ENCODE results near the gene ADAMTS10.
A peak's percentile ranks its signal among the peaks of the same experiment; 100 is the strongest.
"Not testable (repeated sequence)": the region's sequence is repeated elsewhere in the genome, so short reads cannot be mapped to it uniquely, and the experiment has no call there.

The ADAMTS10 gene

GRCh38 chr19:8626842-8627241 lies 16.3 kb upstream of the ADAMTS10 start:
- DNase-seq (ENCODE audit: low spot score) = no peak

DNA sequence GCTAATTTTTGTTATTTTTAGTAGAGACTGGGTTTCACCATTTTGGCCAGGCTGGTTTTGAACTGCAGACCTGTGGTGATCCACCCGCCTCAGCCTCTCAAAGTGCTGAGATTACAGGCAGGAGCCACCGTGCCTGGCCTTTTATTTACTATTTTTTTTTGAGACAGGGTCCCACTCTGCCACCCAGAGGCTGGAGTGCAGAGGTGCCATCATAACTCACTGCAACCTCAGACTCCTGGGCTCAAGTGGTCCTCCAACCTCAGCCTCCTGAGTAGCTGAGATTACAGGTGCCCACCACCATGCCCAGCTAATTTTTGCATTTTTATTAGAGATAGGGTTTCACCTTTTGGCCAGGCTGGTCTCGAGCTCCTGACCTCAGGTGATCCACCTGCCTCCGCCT lies 12.4 kb upstream of the ADAMTS10 start:
- DNase-seq (ENCODE audit: low spot score) = not testable (repeated sequence)

DNA sequence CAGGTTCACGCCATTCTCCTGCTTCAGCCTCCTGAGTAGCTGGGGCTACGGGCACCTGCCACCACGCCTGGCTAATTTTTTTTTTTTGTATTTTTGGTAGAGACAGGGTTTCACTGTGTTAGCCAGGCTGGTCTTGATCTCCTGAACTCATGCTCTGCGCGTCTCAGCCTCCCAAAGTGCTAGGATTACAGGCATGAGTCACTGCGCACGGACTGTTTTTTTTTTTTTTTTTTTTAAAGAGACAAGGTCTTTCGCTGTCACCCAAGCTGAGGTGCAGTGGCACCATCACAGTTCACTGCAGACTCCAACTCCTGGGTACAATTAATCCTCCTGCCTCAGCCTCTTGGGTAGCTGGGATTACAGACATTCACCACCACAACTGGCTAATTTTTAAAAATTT lies 8.2 kb upstream of the ADAMTS10 start:
- no peak for DNase-seq (ENCODE audit: low spot score)

DNA sequence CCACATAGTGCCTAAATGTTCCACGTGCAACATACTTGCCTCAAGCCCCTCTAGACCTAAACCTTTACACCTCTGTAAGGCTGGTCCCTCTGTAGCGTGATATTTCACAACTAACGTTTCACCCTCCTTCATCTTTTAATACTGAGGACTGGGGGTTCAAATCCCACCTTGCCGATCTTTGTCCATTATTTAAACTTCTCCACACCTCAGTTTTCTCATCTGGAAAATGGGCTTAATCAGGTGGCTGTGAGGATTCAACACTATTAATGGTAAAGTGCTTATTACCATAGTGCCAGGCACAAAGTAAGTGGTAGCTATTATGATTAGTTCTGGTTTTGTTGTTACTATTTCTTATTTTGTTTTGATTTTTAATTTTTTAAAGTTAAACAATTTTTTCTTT lies 7.5 kb upstream of the ADAMTS10 start:
- DNase-seq (ENCODE audit: low spot score) = no peak

DNA sequence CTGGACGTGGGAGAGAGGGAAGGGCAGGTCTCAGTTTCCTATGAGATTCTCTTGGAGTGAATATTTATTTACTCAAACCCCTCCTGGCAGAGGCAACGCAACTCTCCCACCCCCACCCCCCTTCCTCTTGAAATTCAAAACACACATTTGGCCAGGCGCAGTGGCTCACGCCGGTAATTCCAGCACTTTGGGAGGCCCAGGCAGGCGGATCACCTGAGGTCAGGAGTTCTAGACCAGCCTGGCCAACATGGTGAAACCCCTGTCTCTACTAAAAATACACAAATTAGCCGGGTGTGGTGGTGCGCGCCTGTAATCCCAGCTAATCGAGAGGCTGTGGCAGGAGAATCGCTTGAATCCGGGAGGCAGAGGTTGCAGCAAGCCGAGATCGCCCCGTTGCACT lies 6.8 kb upstream of the ADAMTS10 start:
- not testable (repeated sequence) for DNase-seq (ENCODE audit: low spot score)

DNA sequence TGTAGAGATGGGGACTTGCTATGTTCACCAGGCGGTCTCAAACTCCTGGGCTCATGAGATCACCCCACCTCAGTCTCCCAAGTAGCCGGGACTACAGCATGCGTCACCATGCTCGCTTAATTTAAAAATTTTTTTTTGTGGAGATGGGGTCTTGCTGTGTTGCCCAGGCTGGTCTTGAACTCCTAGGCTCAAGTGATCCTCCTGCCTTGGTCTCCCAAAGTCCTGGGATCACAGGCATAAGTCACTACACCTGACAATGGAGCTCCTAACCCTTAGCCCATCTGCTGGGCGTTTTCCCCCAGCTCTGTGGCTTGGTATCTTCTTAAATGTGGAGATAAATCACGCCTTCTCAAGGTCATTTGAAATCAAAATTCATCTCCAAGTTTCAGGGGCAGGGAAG lies 6.3 kb upstream of the ADAMTS10 start:
- DNase-seq (ENCODE audit: low spot score) = no peak

GRCh38 chr19:8615813-8616596 lies 5.5 kb upstream of the ADAMTS10 start:
- DNase-seq (ENCODE audit: low spot score) = peak; percentile 51

DNA sequence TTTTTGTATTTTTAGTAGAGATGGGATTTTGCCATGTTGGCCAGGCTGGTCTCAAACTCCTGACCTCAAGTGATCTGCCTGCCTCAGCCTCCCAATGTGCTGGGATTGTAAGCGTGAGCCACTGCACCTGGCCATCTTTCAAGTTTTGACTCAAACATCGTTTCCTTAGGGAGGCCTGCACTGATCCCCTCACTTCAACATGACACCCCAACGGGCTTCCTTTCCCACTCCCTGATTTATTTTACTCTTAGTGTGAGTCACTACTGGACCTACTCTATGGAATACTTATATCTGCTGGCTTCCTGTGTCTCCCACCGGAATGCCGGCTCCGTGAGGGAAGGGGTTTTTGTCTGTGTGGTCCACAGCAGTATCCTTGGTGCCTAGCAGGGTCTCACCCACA lies 4.5 kb upstream of the ADAMTS10 start:
- no peak for DNase-seq (ENCODE audit: low spot score)

DNA sequence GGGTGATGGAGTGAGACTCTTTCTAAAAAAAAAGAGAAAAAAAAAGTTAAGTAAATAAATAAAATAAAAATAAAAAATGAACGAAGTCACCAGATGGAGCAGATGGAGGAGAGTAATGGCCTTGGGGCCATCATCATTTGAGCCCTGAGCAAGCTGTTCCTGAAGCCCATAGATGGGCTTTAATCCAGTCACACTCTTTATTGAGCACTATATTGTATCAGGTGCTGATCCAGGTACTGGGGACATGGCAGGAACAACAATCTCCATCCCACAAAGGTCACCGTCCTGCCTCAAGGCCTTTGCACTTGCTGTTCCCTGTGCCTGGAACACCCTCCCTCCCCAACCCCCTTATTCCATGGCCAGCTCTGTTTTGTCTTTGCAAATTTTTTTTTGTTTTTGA lies 3.9 kb upstream of the ADAMTS10 start:
- no peak for DNase-seq (ENCODE audit: low spot score)

DNA sequence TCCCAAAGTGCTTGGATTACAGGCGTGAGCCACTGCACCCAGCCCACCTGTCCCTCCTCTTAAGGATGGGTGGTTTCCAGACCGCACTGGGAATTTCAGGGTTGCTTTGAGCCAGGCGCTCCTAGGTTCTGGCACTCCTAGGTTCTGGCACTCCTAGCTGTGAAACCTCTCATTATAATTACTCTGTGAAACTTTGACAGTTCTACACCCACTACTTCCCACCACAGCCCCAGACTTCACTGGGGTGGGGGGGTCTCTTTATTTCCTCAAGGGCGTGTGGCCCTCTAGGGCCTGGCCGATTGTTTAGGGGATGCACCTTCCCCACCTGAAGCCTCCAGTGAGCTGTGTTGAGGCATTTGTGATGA lies 2.3 kb upstream of the ADAMTS10 start:
- no peak for DNase-seq (ENCODE audit: low spot score)

- DNase-seq (ENCODE audit: low spot score) = no peak
Observed at GRCh38 chr19:8611877-8612806, 1.6 kb upstream of the ADAMTS10 start.

DNA sequence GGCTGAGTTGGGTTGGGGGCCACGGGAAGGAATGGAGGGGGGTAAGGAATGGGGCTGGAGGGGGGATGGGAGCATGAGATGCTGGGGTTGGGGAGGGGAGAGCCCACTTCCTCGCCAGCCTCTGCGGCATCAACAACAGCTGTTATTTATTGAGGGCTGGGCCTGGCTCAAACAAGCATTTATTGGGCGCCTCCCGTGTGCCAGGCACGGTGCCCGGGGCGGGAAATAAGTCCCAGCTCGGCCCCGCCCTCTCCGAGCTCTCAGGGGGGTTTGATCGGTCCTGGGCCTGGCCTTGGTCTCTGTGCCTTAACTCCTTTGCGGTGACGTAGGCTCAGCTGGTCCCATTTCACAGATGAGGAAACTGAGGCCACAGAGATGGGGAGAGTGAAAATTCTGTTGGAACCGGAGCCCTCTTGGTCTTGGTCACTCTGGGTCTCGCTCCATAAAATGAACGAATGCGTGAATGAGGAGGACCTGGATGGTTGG lies 919 bp upstream of the ADAMTS10 start:
- DNase-seq (ENCODE audit: low spot score) = no peak

- no peak for DNase-seq (ENCODE audit: low spot score)
Observed at GRCh38 chr19:8610936-8611300, 403 bp upstream of the ADAMTS10 start.

- no peak for DNase-seq (ENCODE audit: low spot score)
Observed at GRCh38 chr19:8609279-8610040, 1.1 kb downstream of the ADAMTS10 start.

DNA sequence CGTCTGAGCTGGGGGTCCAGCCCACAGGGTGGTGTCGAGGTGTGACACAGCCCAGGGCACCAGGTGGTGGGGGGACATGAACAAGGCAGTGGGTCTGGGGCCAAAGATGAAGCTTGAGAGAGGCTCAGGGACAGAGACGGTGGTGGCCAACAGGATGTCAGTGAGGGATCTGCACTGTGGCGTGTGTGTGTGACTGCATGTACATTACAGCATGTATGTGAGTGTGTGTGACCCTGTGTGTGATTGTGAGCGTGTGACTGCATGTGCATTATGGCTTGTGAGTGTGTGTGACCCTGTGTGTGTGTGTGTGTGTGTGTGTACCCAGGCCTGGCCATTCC lies 1.6 kb downstream of the ADAMTS10 start:
- no peak for DNase-seq (ENCODE audit: low spot score)

DNA sequence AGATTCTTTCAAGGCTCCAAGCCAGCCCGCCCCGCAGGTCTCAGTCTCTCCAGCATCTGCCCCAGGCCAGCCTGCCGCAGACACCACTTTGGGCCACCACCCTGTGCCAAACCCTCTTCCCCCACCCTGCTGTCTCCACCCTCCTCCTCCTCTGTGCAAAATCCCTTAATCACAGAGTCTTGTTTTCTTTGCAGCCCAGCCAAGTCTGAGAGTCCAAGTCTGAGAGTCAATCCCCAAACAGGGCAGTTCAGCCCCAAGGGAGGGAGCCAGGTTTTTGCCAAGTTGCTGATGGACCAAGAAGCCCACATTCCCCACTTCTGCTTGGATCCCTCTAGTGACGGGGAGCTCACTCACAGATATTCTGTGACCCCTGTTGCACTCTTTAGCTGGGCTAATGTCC lies 3.1 kb downstream of the ADAMTS10 start:
- no peak for DNase-seq (ENCODE audit: low spot score)

- DNase-seq (ENCODE audit: low spot score) = no peak
Observed at GRCh38 chr19:8605514-8605913, 5.0 kb downstream of the ADAMTS10 start.

DNA sequence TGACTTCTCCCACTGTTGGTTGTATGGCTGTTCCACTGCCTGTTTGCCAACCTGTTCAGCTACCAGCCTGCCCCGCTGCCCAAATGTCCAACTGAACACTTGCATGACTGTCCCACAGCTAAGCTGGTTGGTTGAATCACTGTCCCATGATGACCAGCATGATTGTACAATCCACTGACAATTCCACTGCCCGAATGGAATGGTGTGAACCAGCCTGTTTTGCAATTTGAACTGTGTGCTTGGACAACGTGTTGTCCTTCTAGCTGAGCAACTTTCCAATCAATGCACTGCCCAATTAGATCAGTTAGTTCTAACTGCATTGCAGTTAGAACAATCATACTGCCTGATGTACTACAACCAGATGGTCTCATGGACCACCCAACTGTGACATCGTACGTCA lies 8.7 kb downstream of the ADAMTS10 start:
- no peak for DNase-seq (ENCODE audit: low spot score)

DNA sequence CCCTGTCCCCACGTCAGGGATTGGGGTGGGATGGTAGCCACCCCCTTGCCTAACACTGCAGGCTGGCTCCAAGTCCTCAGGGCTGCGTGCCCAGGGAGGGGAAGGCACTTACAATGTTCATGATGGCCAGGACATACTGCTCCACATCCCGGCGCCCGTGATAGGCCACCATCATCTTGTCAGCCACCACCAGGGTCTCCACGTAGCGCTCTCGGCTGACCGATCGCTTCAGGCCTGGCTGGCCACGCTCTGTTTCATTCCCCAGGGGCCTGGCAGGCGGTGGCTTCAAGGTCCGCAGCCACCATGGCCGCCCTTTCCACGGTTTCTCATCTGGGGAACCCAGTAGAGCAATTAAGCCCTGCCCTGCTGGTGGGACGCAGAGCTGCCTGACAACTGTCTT lies 9.7 kb downstream of the ADAMTS10 start:
- no peak for DNase-seq (ENCODE audit: low spot score)

DNA sequence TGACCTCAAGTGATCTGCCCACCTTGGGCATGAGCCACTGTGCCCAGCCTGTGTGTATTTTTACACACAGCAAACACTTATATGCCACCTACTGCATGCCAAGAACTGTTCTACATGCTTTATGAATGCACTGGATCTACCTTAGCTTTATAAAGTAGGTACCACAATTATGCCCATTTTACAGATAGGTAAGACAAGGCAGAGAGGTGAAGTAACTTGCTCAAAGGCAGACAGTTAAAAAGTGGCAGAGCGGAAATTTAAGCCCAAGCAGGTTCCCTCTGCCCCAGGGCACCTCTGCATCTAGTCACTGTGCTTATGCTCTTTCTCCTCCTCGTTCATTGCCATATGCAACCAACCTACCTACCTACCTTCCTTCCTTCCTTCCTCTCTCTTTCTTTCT lies 10.5 kb downstream of the ADAMTS10 start:
- no peak for DNase-seq (ENCODE audit: low spot score)

- no peak for DNase-seq (ENCODE audit: low spot score)
Observed at GRCh38 chr19:8596168-8596567, 14.3 kb downstream of the ADAMTS10 start.

- DNase-seq (ENCODE audit: low spot score) = no peak
Observed at GRCh38 chr19:8595651-8596050, 14.9 kb downstream of the ADAMTS10 start.

GRCh38 chr19:8593931-8594330 lies 16.6 kb downstream of the ADAMTS10 start:
- DNase-seq (ENCODE audit: low spot score) = no peak

All from hematopoietic multipotent progenitor cell treated with erythropoietin and hydrocortisone succinate and interleukin-3 and kit ligand, for 15 days (in vitro differentiated cells).